Heart left ventricle (tissue), 16 donors: ENCODE measurements around the gene NR3C1. TPM values are rescaled to one million over a fixed set of nuclear protein-coding genes. Genes with fewer than 3 reads are reported as not detected.
A peak's percentile ranks its signal among the peaks of the same experiment; 100 is the strongest.

Experiments used
- ATAC-seq, 4 donors: fragments of 200-7000 bp; cut with Tn5 transposase; one replicate each; pipeline ENCODE4 v1.9.1; 2020 to 2022; ENCODE audit warnings: moderate library complexity in 4 of 4, mild to moderate bottlenecking in 3 of 4, moderate number of reproducible peaks in 1 of 4
- DNase-seq, 5 donors: peaks; one replicate each; pipeline ENCODE4 v3.0.0-alpha.2; 2020
- H3K27ac ChIP-seq, 12 donors: fragments of 200-600 bp; sonication (generic) in 4 of 12; one replicate each; pipeline versions ENCODE4 v1.5.0 to v1.8.0; 2016 to 2022; ENCODE audit warnings: mild to moderate bottlenecking in 2 of 12
- H3K27me3 ChIP-seq, 9 donors: fragments of 200-600 bp; sonication (generic) in 2 of 9; one replicate each; pipeline versions ENCODE4 v1.5.1 to v1.8.0; 2016 to 2022; ENCODE audit warnings: mild to moderate bottlenecking in 3 of 9
- H3K36me3 ChIP-seq, 9 donors: fragments of 200-600 bp; sonication (generic) in 2 of 9; one replicate each; pipeline versions ENCODE4 v1.5.0 to v1.8.0; 2018 to 2022; ENCODE audit warnings: mild to moderate bottlenecking in 2 of 9
- H3K4me1 ChIP-seq, 12 donors: fragments of 200-600 bp; sonication (generic) in 4 of 12; one replicate each; pipeline versions ENCODE4 v1.5.0 to v1.8.0; 2016 to 2022; ENCODE audit warnings: mild to moderate bottlenecking in 3 of 12
- H3K4me3 ChIP-seq, 12 donors: fragments of 200-600 bp; sonication (generic) in 4 of 12; one replicate each; pipeline versions ENCODE4 v1.5.0 to v1.8.0; 2017 to 2022; ENCODE audit warnings: mild to moderate bottlenecking in 9 of 12, moderate library complexity in 4 of 12
- H3K9me3 ChIP-seq, 12 donors: fragments of 200-600 bp; sonication (generic) in 4 of 12; one replicate each; pipeline versions ENCODE4 v1.5.0 to v1.8.0; 2016 to 2022; ENCODE audit warnings: mild to moderate bottlenecking in 1 of 12
- POLR2A ChIP-seq, 2 donors: fragments of 450-650 bp; IDR thresholded peaks; one replicate each; pipeline ENCODE4 v1.6.1; 2017; ENCODE audit warnings: antibody characterized with exemption in 2 of 2, mild to moderate bottlenecking in 2 of 2, moderate library complexity in 2 of 2
- whole genome bisulfite sequencing, 4 donors: extraction: QIAGEN DNeasy Blood & Tissue Kit in 2 of 4; methylation state at CpG; one replicate each; pipeline versions ENCODE4 v1.1.5 to v1.1.7; 2013 to 2018; 5-methylcytosine and 5-hydroxymethylcytosine counted together
- intact Hi-C, 10 donors: fragments of 100-400 bp; cut with DNase I; formaldehyde crosslinking; loops; one replicate each; pipeline versions ENCODE4 v1.11.1 to v1.14.2; 2022
- polyA plus RNA-seq, 2 donors: library from polyadenylated mRNA; stranded (reverse); fragments of 200-250 nt; gene quantifications; one replicate each; pipeline ENCODE4 v1.2.3, GENCODE V29; 2013
- total RNA-seq, 9 donors: library from RNA; depleted of rRNA in 2 of 9; stranded (reverse); fragments of >200 nt in 2 of 9; fragmentation: NEBNext Ultra II Directional in 3 of 9; extraction: Animal tissue kit (Norgen Biotek cat#: 25700) in 3 of 9; gene quantifications; one replicate each; pipeline versions ENCODE4 v1.1.0 to v1.2.4, GENCODE V29; 2016 to 2023
- TF ChIP-seq, protein P1 (sequence below), 12 donors: fragments of 200-600 bp; sonication (generic) in 4 of 12; IDR thresholded peaks; one replicate each; pipeline versions ENCODE4 v1.5.0 to v1.8.0; 2018 to 2022; ENCODE audit warnings: antibody characterized with exemption in 12 of 12, mild to moderate bottlenecking in 5 of 12
- donor health status: ischemic (EF 13 %, LVEDD 7.1; RV severe dilation, severe dysfunction).
- donor health status: healthy with polysubstance abuse.
- donor health status: DM: no; HTN: yes; CAD: no.
- donor health status: DM: no; HTN: no; CAD: no.
- donor health status: ischemic (EF 25% LVEDD 6.9; RV normal size, moderate dysfunction).
- donor health status: ischemic (EF 25% LVEDD 5.7; RV mildly dilated, moderate dysfunction).
- donor health status: healthy.
- donor health status: DM: yes; HTN: yes; CAD: no.
- donor health status: ischemic (EF 35%, LVEDD 5.7; RV mildly dilated, moderate dysfunction).
- donor health status: nonischemic (EF 11% LVEDD 7.7; RV severe dilation, severe dysfunction).
- donor health status: DM: yes; HTN: yes; CAD: no.
- donor health status: PGD.
- donor health status: ischemic (EF 29% LVEDD 5.4; RV normal size, mild dysfunction).
- donor health status: nonischemic (EF 23%, LVEDD 6.1; RV moderate dilation, normal function).

NR3C1 gene
- total and polyA plus RNA-seq, 11 donors = 10.4 to 73.7 (median 45.3) TPM

DNA sequence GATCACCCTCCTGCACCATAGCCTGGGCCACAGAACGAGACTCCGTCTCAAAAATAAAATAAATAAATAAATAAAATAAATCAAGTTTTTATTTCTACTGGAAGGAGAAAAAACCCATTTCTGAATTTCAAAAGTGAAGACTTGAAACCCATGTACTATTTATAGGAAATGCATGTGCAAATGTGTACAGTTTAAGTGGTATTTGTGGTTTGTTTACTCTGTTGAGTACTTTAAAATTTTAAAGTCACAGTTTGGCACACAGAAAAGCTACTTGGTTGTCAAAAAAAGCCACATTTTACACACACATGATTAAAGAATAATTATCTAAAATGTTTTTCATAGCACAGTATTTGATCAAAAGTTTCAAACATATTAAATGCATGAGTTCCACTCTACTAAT lies 43.6 kb downstream of the NR3C1 start:
- Histone ChIP-seq H3K27me3 (no peaks in the 10 kb centered on the region), H3K36me3 (no peaks in the 10 kb centered on the region), H3K27ac (no peak overlapping the region), H3K9me3 (peaks cover 0 to 16% (median 2%) of the 10 kb centered on the region in 12 donors), H3K4me3 (no peak overlapping the region), H3K4me1 (peaks cover 3 to 83% (median 43%) of the 10 kb centered on the region in 12 donors)
- 78 to 82% (median 79%) methylated on average over 2 of the region's 2 CpGs for WGBS, 4 donors
- ATAC-seq (no peak), DNase-seq (no peak)
- TF ChIP-seq, protein P1, sequence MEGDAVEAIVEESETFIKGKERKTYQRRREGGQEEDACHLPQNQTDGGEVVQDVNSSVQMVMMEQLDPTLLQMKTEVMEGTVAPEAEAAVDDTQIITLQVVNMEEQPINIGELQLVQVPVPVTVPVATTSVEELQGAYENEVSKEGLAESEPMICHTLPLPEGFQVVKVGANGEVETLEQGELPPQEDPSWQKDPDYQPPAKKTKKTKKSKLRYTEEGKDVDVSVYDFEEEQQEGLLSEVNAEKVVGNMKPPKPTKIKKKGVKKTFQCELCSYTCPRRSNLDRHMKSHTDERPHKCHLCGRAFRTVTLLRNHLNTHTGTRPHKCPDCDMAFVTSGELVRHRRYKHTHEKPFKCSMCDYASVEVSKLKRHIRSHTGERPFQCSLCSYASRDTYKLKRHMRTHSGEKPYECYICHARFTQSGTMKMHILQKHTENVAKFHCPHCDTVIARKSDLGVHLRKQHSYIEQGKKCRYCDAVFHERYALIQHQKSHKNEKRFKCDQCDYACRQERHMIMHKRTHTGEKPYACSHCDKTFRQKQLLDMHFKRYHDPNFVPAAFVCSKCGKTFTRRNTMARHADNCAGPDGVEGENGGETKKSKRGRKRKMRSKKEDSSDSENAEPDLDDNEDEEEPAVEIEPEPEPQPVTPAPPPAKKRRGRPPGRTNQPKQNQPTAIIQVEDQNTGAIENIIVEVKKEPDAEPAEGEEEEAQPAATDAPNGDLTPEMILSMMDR (IDR thresholded peaks at IDR 0.05) = no peak
- no peak for TF ChIP-seq POLR2A (IDR thresholded peaks at IDR 0.05)
- intact Hi-C loops = loop anchor here in 1 of 10 donors (5.0 kb wide), 1 partner anchor 32 kb away; no protein-coding TSS in a partner anchor

GRCh38 chr5:143356855-143357583 lies 46.5 kb downstream of the NR3C1 start:
- Histone ChIP-seq H3K36me3 (no peaks in the 10 kb centered on the region), H3K27me3 (no peaks in the 10 kb centered on the region), H3K27ac (peak overlapping the region in 1 of 12 donors; percentile 11), H3K9me3 (no peaks in the 10 kb centered on the region), H3K4me1 (peaks cover 3 to 95% (median 69%) of the 10 kb centered on the region in 12 donors), H3K4me3 (no peak overlapping the region)
- WGBS, 4 donors = 59 to 63% (median 61%) methylated on average over 4 of the region's 4 CpGs
- no peak for DNase-seq
- intact Hi-C loops = loop anchor here in 1 of 10 donors (5.0 kb wide), 1 partner anchor 35 kb away; no protein-coding TSS in a partner anchor
- TF ChIP-seq, protein P1 (IDR thresholded peaks at IDR 0.05) = no peak
- no peak for TF ChIP-seq POLR2A (IDR thresholded peaks at IDR 0.05)
- ATAC-seq = no peak

DNA sequence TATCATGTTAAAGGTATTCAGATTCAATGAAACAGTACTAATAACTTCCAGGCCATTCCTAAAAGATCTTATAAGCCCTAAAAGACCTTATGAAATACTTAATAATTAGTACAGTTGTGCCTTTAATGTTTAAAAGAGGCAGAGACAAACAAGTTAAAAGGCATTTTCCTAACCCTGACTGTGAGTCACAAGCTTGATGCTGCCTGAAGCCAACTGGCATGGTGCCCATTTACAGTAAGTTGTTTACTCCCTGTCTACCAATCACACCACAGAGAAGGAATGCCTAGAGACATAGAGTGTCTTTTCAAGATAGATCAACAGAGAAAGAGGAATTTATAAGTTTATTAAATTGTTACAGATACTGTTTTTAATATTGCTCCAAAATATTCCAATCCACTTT lies 47.8 kb downstream of the NR3C1 start:
- no peaks in the 10 kb centered on the region for H3K9me3 ChIP-seq
- H3K4me3 ChIP-seq = no peak overlapping the region
- H3K27me3 ChIP-seq = no peaks in the 10 kb centered on the region
- DNase-seq (peak; percentile 55 to 86 (median 74)), ATAC-seq (peak; percentile 77 to 94 (median 86))
- intact Hi-C loops = loop anchor here in 1 of 10 donors (5.0 kb wide), 1 partner anchor 37 kb away; no protein-coding TSS in a partner anchor
- TF ChIP-seq, protein P1 (IDR thresholded peaks at IDR 0.05) = no peak
- no peak for TF ChIP-seq POLR2A (IDR thresholded peaks at IDR 0.05)
- H3K27ac ChIP-seq = peak overlapping the region in 6 of 12 donors; percentile 40 to 66 (median 54)
- H3K36me3 ChIP-seq = no peaks in the 10 kb centered on the region
- peaks cover 3 to 95% (median 69%) of the 10 kb centered on the region in 12 donors for H3K4me1 ChIP-seq

- intact Hi-C loops = no loop called here
- 30 to 53% (median 51%) methylated on average over 3 of the region's 3 CpGs for WGBS, 4 donors
- Histone ChIP-seq H3K4me3 (peak overlapping the region in 3 of 12 donors; percentile 5 to 18 (median 13)), H3K4me1 (peaks cover 5 to 95% (median 76%) of the 10 kb centered on the region in 12 donors), H3K9me3 (no peaks in the 10 kb centered on the region), H3K27ac (peak overlapping the region in 2 of 12 donors; percentile 0 to 67), H3K36me3 (no peaks in the 10 kb centered on the region), H3K27me3 (no peaks in the 10 kb centered on the region)
- no peak for DNase-seq
- TF ChIP-seq, protein P1 (IDR thresholded peaks at IDR 0.05) = no peak
- TF ChIP-seq POLR2A (IDR thresholded peaks at IDR 0.05) = no peak
- ATAC-seq = no peak
These were observed 49.5 kb downstream of the NR3C1 start for GRCh38 chr5:143354025-143354424.
